Measurements from ENCODE around the gene MTMR12.
"Not testable (repeated sequence)": the region's sequence is repeated elsewhere in the genome, so short reads cannot be mapped to it uniquely, and the experiment has no call there.

MTMR12 gene

GRCh38 chr5:32230356-32231099, 82.2 kb downstream of the MTMR12 start:
- peak; percentile 26 for DNase-seq

- DNase-seq = no peak
These were observed 83.2 kb downstream of the MTMR12 start for GRCh38 chr5:32229586-32229985.

GRCh38 chr5:32228816-32229215, 83.9 kb downstream of the MTMR12 start:
- no peak for DNase-seq

- no peak for DNase-seq
These were observed 87.3 kb downstream of the MTMR12 start for GRCh38 chr5:32225445-32225844.

- no peak for DNase-seq
These were observed 88.6 kb downstream of the MTMR12 start for GRCh38 chr5:32223972-32224609.

GRCh38 chr5:32222723-32223470, 89.8 kb downstream of the MTMR12 start:
- no peak for DNase-seq

GRCh38 chr5:32217886-32218396, 94.8 kb downstream of the MTMR12 start:
- no peak for DNase-seq

GRCh38 chr5:32214344-32214743, 98.4 kb downstream of the MTMR12 start:
- not testable (repeated sequence) for DNase-seq

GRCh38 chr5:32210151-32210550, 102.6 kb downstream of the MTMR12 start:
- no peak for DNase-seq

GRCh38 chr5:32208837-32209236, 103.9 kb downstream of the MTMR12 start:
- DNase-seq = not testable (repeated sequence)

- peak; percentile 85 for DNase-seq
These were observed 105.4 kb downstream of the MTMR12 start for GRCh38 chr5:32207355-32207634.

- DNase-seq = no peak
These were observed 106.0 kb downstream of the MTMR12 start for GRCh38 chr5:32206509-32207354.

- DNase-seq = no peak
These were observed 106.7 kb downstream of the MTMR12 start for GRCh38 chr5:32206053-32206452.

GRCh38 chr5:32202394-32202793, 110.3 kb downstream of the MTMR12 start:
- peak; percentile 43 for DNase-seq

- peak; percentile 75 for DNase-seq
These were observed 111.5 kb downstream of the MTMR12 start for GRCh38 chr5:32201122-32201753.

- DNase-seq = no peak
These were observed 115.7 kb downstream of the MTMR12 start for GRCh38 chr5:32197032-32197431.

GRCh38 chr5:32195265-32195664, 117.5 kb downstream of the MTMR12 start:
- DNase-seq = no peak

GRCh38 chr5:32193591-32193990, 119.1 kb downstream of the MTMR12 start:
- DNase-seq = peak; percentile 78

- no peak for DNase-seq
These were observed 122.6 kb downstream of the MTMR12 start for GRCh38 chr5:32190095-32190494.

GRCh38 chr5:32187675-32188074, 125.1 kb downstream of the MTMR12 start:
- DNase-seq = no peak

- no peak for DNase-seq
These were observed 130.2 kb downstream of the MTMR12 start for GRCh38 chr5:32182463-32183063.
